Peyer's patch (tissue), 4 donors: ENCODE measurements around the gene LRRC73.

Source experiments
- CTCF ChIP-seq, 6 experiments: fragments of 450-650 bp in 4 of 6; fragments of 200-600 bp in 2 of 6; sonication (generic) in 1 of 6; IDR thresholded peaks; one replicate each; pipeline ENCODE4 v1.5.1; 2017 to 2019; ENCODE audit warnings: antibody characterized with exemption in 6 of 6, mild to moderate bottlenecking in 3 of 6, moderate library complexity in 1 of 6
- POLR2A ChIP-seq, 2 donors: fragments of 450-650 bp; IDR thresholded peaks; one replicate each; pipeline ENCODE4 v1.5.1; 2017; ENCODE audit warnings: antibody characterized with exemption in 2 of 2, mild to moderate bottlenecking in 2 of 2, moderate library complexity in 2 of 2

- TF ChIP-seq CTCF (IDR thresholded peaks at IDR 0.05) (no peak), POLR2A (IDR thresholded peaks at IDR 0.05) (no peak)
Measured at GRCh38 chr6:43503443-43503842, 6.7 kb downstream of the LRRC73 start.
